Measurements from ENCODE around the gene MPZ. TPM values are rescaled to one million over a fixed set of nuclear protein-coding genes. Genes with fewer than 3 reads are reported as not detected.
A peak's percentile ranks its signal among the peaks of the same experiment; 100 is the strongest.

Gene MPZ
- total RNA-seq, 2 donors from 2014 or later, result 3.6 to 6.6 TPM

DNA sequence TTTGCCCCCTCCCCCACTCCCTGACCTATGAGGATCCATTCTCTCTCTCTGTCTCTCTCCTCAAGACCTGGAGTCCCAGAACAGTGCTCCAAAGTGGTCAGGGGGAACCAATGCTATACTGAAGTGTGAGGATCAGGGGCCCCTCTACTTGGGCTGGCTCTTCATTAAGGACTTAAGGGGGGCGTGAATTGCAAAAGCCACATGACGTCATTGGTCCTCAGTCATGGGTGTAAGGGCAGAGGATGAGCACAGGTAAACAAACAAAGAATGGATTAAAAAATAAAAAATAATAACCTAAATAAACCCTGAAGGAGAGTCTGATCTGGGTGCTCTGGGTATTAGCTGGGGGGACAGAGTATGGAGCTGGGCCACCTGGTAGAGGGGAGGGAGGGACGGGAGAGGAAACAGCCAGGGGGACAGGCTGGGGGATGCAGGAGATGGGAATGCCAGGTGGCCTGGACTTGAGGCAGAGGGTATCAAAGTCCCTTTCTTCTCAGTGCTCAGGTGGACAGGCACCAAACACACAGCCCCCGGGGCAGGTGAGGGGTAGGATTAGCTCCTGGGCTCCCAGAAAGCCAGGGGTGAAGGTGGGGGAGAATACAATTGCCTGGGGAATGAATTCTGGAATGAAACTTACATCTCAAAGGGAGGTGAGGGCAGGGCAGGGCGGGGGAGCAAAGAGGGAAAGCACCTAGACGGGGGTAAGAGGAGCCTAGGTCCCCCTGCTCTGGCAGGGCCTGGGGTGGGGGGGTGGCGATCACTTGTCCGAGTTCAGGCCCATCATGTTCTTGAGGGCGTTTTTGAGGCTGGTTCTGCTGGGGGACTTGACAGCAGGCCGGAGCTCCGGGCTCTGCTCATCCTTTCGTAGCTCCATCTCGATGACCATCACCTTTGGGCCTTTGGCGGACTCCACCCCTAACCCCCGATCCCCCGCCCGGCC lies 4.6 kb downstream of the MPZ start:
- Histone ChIP-seq H3K27me3 (no peaks in the 10 kb centered on the region), H3K36me3 (replicated peaks in 1 of 2; ENCODE audit: insufficient read depth in 1 of 2, low read depth in 2 of 2) (no peaks in the 10 kb centered on the region), H3K4me3 (peak overlapping the region; percentile 19 to 39), H3K4me1 (peaks cover 15% of the 10 kb centered on the region), H3K9me3 (no peaks in the 10 kb centered on the region), H3K27ac (peak overlapping the region in 3 of 4 donors; percentile 33 to 67 (median 62))
- TF ChIP-seq, protein P1, sequence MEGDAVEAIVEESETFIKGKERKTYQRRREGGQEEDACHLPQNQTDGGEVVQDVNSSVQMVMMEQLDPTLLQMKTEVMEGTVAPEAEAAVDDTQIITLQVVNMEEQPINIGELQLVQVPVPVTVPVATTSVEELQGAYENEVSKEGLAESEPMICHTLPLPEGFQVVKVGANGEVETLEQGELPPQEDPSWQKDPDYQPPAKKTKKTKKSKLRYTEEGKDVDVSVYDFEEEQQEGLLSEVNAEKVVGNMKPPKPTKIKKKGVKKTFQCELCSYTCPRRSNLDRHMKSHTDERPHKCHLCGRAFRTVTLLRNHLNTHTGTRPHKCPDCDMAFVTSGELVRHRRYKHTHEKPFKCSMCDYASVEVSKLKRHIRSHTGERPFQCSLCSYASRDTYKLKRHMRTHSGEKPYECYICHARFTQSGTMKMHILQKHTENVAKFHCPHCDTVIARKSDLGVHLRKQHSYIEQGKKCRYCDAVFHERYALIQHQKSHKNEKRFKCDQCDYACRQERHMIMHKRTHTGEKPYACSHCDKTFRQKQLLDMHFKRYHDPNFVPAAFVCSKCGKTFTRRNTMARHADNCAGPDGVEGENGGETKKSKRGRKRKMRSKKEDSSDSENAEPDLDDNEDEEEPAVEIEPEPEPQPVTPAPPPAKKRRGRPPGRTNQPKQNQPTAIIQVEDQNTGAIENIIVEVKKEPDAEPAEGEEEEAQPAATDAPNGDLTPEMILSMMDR (IDR thresholded peaks at IDR 0.05), result no peak
- no peak for TF ChIP-seq POLR2A (IDR thresholded peaks at IDR 0.05)
- no peak for ATAC-seq
- 14 to 21% methylated on average over 16 to 17 of the region's 17 CpGs for WGBS, 2 donors
- no peak for DNase-seq
- intact Hi-C loops (cut with DNase I), result no loop called here

DNA sequence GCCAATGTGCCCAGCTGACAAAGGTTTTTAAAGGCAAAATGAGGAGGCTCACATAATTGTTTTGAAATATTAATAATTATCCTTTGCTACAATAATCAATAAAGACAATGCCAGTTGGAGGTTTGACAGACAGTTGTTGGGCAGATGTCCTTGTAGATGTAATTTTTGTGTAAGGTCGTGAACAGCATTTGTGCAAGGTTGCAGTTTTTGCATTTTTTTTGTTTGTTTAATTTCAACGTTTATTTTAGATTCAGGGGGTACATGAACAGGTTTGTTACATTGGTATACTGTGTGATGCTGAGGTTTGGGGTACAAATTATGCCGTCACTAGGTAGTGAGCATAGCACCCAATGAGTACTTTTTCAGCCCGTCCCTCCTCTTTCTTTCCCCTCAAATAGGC lies 9.3 kb downstream of the MPZ start:
- no peak for TF ChIP-seq POLR2A (IDR thresholded peaks at IDR 0.05)
- TF ChIP-seq, protein P1 (IDR thresholded peaks at IDR 0.05), result no peak
- Histone ChIP-seq H3K27ac (no peak overlapping the region), H3K9me3 (no peaks in the 10 kb centered on the region), H3K4me1 (peaks cover 12% of the 10 kb centered on the region), H3K36me3 (replicated peaks in 1 of 2; ENCODE audit: insufficient read depth in 1 of 2, low read depth in 2 of 2) (no peaks in the 10 kb centered on the region), H3K4me3 (no peak overlapping the region), H3K27me3 (no peaks in the 10 kb centered on the region)
- intact Hi-C loops (cut with DNase I), result no loop called here
- no peak for DNase-seq
- no peak for ATAC-seq
- WGBS, 2 donors, result 75 to 81% methylated on average over 4 of the region's 4 CpGs

DNA sequence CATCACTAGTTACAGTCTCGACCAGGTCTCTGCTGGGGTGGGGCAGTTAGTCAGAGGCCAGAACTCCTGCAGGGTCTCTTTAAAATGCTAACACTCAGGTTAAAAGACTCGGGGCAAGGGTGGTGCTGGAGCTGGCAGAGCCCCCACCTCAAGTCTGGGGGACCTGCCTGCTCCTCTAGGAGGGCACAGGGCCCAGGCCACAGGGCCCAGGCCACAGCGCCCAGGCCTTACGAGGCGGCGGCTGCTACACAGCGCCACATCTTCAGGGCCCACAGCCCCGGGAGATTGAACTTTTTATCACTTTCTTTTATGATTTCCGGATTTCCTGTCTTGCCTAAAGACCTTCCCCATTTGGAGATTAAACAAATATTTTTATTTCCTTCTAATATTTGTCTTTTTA lies 10.4 kb downstream of the MPZ start:
- DNase-seq (no peak), ATAC-seq (no peak)
- 74 to 80% methylated on average over 9 of the region's 9 CpGs for WGBS, 2 donors
- H3K27ac ChIP-seq, result no peak overlapping the region
- no peaks in the 10 kb centered on the region for H3K27me3 ChIP-seq
- H3K9me3 ChIP-seq, result no peaks in the 10 kb centered on the region
- H3K4me3 ChIP-seq, result no peak overlapping the region
- TF ChIP-seq, protein P1 (IDR thresholded peaks at IDR 0.05), result no peak
- no peak for TF ChIP-seq POLR2A (IDR thresholded peaks at IDR 0.05)
- H3K36me3 ChIP-seq (replicated peaks in 1 of 2; ENCODE audit: insufficient read depth in 1 of 2, low read depth in 2 of 2), result no peaks in the 10 kb centered on the region
- intact Hi-C loops (cut with DNase I), result no loop called here
- H3K4me1 ChIP-seq, result peaks cover 2% of the 10 kb centered on the region

GRCh38 chr1:161298116-161298515 lies 11.7 kb downstream of the MPZ start:
- Histone ChIP-seq H3K4me1 (no peaks in the 10 kb centered on the region), H3K4me3 (no peak overlapping the region), H3K27me3 (no peaks in the 10 kb centered on the region), H3K9me3 (no peaks in the 10 kb centered on the region), H3K27ac (no peak overlapping the region), H3K36me3 (replicated peaks in 1 of 2; ENCODE audit: insufficient read depth in 1 of 2, low read depth in 2 of 2) (no peaks in the 10 kb centered on the region)
- ATAC-seq, result no peak
- WGBS, 2 donors, result 73 to 88% methylated on average over 6 of the region's 6 CpGs
- intact Hi-C loops (cut with DNase I), result no loop called here
- TF ChIP-seq, protein P1 (IDR thresholded peaks at IDR 0.05), result no peak
- TF ChIP-seq POLR2A (IDR thresholded peaks at IDR 0.05), result no peak
- DNase-seq, result no peak

DNA sequence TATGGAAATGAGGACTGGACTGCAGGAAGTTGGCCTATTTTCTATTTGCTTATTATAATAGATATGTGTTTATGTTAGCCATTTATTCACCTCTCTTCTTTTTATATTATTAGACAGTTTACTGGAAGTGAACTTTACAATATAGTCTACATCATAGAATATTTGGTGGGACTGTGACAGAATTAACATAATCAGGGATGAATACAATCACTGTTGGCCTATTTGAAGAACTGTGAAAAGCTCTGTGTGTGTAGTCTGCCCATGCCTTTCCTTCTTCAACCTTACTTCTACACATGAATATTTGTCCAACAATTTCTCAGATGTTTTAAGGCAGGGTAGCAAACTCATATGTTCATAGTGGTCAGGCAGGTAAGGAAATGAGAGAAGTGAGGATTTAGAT lies 12.4 kb downstream of the MPZ start:
- ATAC-seq (no peak), DNase-seq (no peak)
- TF ChIP-seq, protein P1 (IDR thresholded peaks at IDR 0.05), result no peak
- TF ChIP-seq POLR2A (IDR thresholded peaks at IDR 0.05), result no peak
- no peaks in the 10 kb centered on the region for H3K36me3 ChIP-seq (replicated peaks in 1 of 2; ENCODE audit: insufficient read depth in 1 of 2, low read depth in 2 of 2)
- intact Hi-C loops (cut with DNase I), result no loop called here
- H3K27me3 ChIP-seq, result no peaks in the 10 kb centered on the region
- no peaks in the 10 kb centered on the region for H3K9me3 ChIP-seq
- H3K4me3 ChIP-seq, result no peak overlapping the region
- H3K27ac ChIP-seq, result no peak overlapping the region
- no peaks in the 10 kb centered on the region for H3K4me1 ChIP-seq
